Left forelimb (tissue), 1 donor: ENCODE measurements around the gene POLR1D.

Experiments used
- DNase-seq: peaks from one replicate; pipeline ENCODE4 v3.0.0-alpha.2; 2018; ENCODE audit warnings: low spot score

POLR1D gene

DNA sequence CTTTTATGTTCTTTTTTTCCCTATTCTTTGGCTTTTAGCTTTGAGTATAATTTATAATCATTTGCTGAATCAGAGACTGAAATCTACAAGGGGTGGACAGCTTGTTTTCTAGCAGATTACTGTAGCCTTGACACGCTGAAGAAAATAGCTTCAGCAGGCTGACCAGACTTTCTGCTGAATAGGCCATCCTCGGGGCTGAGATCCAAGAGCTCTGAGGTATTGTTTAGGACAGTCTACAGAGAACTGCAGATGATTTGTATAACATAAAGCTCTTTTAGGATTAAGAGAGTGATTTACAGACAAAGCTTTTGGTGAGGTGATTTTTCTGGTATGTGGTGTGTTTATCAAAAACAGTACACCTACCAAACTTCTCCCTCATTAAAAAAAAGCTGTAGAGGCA, 16.8 kb downstream of the POLR1D start:
- no peak for DNase-seq

DNA sequence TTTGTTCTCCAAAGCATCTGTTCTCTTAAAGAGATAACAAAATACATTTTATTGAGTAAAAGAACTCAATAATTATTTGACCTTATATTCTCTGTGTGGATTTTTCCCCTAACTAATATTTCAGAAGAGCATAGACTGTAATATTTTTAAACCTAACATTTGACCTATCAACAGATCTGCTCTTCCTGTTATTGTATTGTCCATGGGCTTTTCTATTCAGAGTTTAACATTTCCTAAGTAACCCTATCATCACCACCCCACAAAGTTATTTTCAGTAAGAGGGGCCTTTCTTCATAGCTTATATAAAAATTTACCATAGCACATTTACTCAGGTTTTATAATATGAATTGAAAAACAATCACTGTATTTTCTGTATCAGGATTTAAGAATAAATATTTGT, 17.5 kb downstream of the POLR1D start:
- no peak for DNase-seq

DNA sequence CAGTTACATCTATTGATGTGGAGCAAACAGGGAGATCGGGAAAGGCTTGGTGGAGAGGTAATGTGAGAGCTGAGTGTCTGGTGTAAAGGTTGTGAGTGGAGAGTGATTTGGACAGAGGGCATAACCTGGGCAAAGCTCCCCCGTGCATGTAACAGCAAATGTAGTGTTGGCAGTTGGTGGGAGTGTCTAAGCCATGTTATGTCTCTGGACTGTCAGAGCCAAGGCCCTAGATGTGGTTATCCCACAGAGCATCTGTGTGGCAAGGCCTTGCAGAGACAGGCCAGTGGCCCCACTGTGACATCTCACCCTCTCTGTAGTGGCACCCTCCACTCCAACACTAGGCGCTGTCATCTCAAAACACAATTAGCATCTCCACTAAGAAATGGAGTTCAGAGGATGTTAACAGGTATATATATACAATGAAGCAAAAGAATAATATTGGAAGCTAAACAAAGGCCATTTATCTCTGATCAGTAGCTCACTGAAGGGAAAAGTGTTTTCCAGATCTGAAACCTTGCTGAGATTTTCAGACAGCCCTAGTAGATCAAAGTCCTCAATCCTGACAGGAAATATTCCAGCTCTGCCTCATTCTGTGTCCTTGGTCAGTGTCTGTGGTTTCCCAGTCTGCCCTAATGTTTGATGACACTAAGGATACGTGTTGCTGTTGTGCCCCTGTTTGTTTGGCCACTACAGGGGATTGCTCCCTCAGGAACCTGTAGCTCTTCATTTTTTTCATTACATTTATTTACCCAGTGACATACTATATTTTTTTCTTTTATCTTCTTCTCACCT, 20.2 kb downstream of the POLR1D start:
- DNase-seq, result no peak

DNA sequence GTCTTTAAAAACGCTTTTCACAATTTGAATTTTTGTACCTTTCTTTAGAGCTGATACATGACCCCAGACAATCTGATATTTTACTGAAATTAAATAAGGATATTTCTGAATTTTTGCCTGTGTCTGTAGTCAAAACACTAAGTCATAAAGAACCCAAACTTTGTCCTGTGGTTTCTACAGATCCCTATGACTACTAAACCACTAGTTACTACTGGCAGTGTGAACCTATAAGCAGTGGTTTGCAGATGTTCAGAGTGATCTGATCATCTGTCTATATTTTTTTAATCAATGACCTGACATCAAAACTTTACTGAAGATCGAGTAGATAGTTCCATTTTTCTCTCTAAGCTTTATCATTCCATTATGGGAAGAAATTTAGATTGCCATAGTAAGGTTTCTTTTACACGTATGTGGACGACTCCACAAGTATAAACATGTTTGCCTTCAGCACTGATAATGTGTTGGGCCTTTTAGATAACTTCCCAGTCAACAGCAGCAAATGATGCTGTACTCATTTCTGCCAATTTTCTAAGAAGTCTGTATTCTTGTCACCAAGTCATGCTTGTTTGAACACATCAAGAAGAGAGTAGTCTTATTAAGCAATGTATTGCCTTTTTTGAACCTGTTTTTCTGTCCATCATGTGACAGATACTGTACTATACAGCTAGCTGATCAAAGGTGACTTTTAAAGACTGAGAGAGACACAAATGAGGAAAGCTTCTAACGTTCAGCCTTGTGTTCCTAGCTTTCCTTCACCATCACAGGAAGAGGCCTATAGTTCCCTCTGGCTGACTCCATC, 21.8 kb downstream of the POLR1D start:
- no peak for DNase-seq

DNA sequence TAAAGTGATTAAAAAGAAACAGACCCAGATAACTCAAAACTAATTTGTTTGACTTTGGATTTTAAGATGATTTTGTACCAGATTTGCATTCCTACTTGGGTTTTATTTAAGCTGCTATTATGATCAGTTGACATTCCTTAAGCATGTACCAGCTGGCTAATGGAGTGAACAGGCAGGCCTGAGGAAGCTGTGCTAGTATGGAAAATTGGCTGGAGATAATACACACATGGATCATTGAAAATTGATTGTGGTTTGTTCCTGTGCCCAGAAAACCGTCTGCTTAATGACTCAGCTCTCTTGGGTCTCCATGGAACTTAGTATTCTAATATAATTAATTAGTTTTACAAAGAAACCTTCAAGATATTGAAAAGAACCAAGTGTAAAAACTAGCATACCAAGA, 22.6 kb downstream of the POLR1D start:
- DNase-seq, result no peak

DNA sequence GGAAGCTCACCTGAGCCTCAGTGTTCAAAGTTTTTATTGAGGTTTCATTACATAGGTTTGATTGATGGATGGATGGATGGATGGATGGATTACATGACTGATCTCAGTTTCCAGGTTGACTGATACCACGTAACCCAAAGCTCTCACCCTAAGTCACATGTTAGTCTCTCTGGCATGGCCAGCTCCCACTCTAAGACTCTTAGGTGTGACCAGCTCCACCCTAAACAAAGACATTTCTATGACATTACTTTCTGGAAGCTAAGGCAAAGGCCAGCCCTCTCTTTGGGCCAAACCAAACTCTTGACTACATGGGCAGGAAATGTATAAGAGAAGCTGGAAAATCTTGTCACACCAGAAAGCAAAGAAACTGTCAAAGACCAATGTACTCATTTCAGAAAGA, 28.6 kb downstream of the POLR1D start:
- DNase-seq, result no peak

DNA sequence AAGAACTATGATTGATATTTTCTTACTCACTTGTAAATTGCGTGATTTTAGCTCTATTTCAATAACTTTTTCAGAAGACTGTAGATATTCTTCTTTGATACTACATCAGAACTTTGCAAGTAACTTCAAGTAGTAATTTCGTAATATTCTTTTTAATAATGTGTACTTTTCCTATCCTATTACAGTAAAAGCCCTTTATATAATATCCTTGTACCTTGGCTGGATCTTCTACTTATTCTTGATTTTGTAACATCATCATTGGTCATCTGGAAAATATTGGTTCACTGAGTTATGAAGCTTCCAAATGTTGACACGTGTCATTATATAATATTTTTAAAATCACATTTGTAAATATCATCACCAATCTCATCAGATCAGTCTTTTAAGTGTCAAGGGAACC, 32.4 kb downstream of the POLR1D start:
- DNase-seq, result no peak

DNA sequence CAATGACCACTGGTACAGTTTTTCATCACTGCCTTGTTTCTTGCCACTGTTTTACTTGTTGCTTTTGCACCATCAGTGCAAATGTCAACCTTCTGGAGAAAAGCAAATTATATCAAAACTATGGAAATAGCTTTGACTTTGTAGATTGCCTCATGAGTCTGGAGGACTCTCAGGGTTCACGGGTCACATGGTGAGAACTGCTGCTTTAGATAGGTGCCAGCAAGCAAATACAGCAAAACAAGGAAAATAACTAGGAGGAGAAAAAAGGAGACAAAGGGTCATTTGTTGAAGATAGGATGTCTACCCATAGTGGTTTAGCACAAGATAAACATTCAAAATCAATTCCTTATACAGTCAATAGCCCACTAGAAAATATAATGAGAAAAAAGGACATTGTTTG, 33.1 kb downstream of the POLR1D start:
- no peak for DNase-seq

DNA sequence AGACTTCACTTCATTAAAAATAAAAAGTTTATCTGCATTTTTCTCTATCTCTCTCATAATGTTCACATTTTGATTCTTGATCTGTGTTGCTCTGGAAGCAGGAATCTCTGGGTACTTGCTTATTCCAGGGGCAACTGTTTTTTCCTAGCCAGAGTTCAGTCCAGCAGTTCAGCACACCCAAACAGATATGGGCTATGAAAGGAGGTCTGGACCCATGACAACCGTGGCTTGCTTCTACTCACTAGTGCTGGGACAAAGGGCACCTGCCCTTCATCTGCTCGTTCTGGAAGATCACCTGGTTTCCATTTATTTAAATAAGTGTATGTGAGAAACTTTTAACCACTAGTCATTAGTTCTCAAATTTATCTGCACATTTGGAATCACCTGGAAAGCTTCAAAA, 36.0 kb downstream of the POLR1D start:
- no peak for DNase-seq

DNA sequence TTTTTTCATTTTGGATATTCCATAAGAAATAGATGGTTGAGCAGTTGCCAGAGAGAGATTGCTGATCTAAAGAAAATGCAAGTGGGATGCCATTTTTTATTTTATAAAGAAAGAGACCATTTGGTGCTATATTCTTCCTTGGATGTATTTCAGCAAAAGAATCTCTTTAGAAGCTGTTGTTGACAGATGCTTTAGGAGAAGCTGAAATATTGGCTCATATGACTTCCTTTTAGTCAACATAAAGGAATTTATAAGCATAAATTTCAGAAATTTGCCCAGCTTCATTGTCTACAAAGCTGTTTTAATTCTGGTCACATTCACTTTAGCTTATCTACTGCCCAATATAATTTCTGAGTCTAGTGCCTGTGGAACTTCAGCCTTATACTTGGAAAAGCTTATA, 36.9 kb downstream of the POLR1D start:
- no peak for DNase-seq

DNA sequence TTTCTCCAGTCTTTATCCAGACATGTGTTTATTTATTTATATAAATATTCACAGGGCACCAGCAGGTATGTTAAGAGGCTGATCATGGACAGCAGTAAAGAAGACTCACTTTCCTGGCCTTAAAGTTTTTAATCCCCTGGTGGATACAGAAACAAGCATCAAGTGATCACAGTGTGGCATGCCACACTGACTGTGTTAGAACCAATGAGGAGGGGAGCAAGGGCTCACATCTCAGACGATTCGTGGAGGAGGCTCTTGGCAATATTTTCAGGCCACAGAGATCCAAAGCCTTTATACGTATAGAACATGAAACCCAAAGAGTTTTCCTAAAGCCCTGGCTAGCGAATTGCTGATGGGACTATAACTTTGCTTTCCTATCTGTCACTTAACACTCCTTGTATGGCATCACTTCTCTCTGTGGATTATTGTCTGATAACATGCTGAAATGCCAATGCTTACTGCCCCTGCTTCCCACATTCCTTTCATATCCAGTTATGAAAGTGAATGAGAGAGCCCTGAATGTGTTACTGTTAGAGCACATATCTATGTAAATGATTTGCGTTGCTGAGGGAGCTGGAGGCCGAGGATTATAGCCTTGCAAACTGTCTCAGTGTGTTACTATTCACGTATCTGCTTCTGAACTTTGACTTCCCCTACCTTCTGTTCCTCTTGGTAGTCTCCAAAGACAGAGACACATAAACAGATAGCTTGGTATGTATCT, 37.6 kb downstream of the POLR1D start:
- DNase-seq, result no peak

DNA sequence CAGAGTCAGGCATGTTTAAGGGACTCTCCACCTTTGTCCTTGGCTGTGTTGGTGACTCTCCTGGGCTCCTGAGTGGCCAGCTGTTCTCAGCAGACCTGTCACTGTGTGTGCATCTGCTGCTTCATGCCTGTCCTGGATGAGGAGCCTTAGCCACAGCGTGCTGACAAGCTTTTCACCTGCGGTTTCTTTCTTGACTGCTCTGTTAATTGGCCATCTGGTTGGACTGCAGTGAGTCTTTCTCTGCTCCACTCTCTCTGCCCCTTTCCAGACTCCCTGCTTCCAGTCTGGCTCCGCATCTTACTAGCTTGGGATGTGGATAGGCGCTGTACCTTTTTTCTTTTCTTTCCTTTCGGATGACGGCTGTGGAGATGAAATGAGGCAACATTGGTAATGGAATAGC, 38.8 kb downstream of the POLR1D start:
- DNase-seq, result no peak

DNA sequence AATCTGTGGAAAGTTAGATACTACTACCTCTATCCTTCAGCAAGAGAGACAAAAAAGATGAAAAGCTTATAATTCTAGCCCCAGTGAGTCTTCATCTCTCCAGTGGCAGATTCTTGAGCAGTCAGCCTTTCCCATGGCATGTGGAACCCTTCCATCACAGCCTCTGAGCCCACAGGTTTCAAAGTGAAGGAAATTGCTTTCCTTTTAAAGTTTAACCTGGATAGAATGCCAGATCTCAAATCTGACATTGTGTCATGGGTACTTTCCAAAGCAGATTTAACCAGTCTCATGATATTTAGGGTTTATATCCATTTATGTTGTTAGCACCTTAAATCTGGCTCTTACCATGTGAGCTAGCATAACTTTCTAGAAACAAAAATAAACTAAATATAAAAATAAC, 39.3 kb downstream of the POLR1D start:
- DNase-seq, result no peak

DNA sequence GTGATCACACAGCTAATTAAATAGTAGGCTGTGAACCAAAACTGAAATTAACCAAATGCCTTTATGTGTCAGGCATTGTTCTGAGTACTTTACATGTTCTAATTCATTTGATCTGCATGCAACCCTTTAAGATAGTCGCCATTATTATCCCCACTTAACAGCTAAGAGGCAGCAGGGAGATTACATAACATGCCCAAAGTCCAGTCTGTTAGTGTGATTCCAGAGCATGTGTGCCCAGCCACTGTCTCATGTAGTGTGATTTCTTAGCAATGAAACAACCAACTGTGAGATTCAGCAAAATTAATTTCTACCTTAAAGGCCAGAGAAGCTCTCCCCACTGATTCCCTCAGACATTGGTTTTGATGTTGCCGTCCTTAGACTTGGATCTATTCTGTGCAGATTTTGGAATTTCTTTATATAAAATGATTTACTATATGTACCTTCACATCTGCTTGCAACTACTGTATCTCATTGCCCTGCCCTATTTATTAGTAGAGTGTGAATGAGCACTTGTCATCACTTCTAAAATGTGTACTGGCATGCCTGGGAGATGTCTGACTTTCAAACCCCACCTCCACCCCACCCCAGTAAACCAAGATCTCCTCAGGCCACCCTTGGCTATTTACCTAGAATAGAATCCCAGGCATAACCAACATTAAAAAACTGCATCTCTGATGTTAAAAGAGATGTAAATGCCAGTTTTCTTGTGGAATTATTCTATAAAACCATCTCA, 41.2 kb downstream of the POLR1D start:
- DNase-seq, result no peak

DNA sequence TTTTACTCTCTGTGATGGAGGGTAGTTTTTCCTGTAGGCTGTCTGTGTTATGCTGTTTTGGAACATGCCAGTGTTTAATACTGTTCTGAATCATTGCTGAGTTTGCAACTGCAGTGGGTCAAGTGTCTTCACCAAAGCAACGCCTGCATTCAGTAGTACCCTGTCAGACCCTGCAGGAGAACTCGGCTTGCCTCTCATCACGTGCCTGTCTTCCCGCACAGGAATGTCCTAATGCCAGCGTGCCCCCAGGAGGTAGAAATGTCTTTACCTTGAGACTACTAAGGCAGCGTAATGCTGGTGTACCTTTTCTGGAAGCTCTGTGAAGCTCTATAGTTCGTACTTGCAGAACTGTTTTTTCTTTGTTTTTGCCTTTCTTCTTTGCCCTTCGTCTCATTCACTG, 42.3 kb downstream of the POLR1D start:
- no peak for DNase-seq

DNA sequence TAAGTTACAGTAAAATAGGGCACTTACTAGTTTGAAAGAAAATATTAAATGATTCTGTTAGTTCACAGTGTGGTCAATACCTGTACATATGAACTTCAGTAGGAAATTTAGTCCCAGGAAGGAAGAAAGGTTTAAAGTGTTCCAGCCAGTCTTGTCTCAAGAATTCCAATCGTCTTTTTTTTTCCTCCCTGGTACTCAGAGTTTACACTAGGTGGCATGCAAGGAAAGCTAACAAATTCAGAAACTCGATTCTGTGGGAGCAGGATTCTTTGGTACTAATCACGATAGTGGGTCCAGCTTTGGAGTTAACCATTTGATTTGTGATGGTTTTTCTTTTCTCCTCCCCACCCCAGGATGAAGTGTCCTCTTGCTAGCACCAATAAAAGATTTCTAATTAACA, 43.6 kb downstream of the POLR1D start:
- DNase-seq, result no peak

DNA sequence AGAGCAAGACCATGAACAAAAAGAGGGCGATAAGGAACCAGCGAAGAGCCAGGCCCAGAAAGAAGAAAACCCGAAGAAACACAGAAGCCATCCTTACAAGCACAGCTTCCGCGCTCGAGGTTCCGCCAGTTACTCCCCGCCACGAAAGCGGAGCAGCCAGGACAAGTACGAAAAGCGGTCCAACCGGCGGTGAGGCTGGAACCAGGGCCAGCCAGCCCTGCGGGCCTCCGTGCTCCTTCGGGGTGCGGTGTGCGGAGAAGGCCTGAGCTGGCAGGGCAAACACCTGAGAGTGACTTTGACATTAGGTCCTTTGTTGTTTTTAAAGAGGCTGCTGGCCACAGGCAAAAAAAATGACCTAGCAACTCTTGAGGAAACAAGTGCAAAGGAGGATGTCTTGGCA, 44.1 kb downstream of the POLR1D start:
- no peak for DNase-seq

DNA sequence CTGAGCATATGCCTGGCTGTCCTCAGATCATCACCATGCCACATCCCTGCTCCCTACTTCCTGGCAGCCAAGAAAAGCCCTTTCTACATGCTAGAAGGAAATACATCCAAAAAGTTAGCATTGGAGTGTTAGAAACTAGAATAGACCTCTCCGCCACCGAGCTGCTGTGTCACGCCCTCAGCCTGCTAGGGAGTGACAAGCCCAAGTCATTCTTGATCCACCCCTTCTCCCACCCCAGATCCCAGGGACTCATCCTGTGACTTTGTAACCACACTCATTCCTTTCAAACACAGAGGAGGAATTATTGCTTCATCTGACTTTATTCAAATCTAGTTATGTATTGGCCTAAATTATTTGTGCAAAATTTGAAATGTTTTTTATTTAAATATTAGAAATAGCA, 45.3 kb downstream of the POLR1D start:
- no peak for DNase-seq

DNA sequence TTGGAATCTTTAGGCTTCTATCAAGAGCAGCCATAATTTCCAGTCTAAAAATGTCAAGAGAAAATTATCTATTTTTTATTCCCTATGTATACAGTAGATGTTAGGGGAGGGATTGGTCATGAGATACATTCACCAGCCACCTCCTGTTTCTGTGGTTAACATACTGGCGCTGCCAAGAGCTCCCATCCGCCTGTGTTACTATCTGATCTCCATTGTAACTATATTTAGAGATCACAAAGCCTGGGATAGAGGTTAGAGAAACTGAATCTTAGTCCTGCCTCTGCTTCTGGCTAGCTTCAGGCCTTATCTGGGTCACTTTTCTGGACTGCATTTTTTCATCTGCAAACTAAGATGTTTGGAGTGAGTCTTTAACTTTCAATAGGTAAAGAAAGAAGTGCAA, 46.3 kb downstream of the POLR1D start:
- no peak for DNase-seq

DNA sequence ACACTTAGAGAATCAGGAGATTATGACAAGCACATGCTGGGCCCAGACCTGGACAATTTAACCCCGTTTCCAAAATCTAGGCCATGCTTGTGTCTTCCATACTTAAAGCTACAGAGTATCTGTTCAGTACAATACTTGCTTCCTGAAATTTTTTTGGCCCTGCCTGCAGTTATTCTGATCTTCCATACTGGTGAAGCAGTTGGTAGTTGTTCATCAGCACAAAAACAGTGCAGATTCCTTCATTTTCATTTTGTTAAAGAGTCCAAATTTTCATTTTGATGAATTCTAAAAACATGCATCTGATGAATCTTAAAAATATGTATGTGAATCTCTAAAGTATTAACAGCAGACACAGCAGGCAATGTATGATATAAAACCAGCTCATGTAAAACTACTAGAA, 49.2 kb downstream of the POLR1D start:
- DNase-seq, result no peak

DNA sequence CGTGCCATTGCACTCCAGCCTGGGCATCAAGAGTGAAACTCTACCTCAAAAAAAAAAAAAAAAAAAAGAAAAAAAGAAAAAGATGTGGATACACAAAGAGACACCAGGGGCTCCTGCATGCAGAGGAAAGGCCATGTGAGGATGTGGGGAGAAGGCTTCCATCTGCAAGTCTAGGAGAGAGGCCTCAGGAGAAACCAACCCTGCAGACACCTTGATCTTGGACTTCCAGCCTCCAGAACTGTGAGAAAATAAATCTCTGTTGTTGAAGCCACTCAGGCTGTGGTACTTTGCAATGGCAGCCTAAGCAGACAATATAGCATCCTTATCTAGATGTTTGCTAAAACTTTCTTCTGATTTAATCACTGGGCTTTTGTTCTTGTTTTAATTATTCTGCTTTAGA, 50.3 kb downstream of the POLR1D start:
- no peak for DNase-seq
